Measurements from ENCODE around the gene GLS2.
"Not testable (repeated sequence)": the region's sequence is repeated elsewhere in the genome, so short reads cannot be mapped to it uniquely, and the experiment has no call there.

Gene GLS2

GRCh38 chr12:56488041-56488955 lies at the start of gene GLS2:
Gene GLS2 (minus strand): TSS chr12:56488161. CDS start chr12:56488118, 43 bp downstream.
- FAIRE-seq (no peak), DNase-seq (ENCODE audit: insufficient read length, low spot score) (no peak)
- TF ChIP-seq POLR2A (IDR thresholded peaks at IDR 0.05; ENCODE audit: low read depth, low read length), result no peak

GRCh38 chr12:56537546-56537945 lies 49.6 kb upstream of the GLS2 start:
- no peak for TF ChIP-seq POLR2A (IDR thresholded peaks at IDR 0.05; ENCODE audit: low read depth, low read length)
- no peak for DNase-seq (ENCODE audit: insufficient read length, low spot score)
- peak; percentile 41 for FAIRE-seq

DNA sequence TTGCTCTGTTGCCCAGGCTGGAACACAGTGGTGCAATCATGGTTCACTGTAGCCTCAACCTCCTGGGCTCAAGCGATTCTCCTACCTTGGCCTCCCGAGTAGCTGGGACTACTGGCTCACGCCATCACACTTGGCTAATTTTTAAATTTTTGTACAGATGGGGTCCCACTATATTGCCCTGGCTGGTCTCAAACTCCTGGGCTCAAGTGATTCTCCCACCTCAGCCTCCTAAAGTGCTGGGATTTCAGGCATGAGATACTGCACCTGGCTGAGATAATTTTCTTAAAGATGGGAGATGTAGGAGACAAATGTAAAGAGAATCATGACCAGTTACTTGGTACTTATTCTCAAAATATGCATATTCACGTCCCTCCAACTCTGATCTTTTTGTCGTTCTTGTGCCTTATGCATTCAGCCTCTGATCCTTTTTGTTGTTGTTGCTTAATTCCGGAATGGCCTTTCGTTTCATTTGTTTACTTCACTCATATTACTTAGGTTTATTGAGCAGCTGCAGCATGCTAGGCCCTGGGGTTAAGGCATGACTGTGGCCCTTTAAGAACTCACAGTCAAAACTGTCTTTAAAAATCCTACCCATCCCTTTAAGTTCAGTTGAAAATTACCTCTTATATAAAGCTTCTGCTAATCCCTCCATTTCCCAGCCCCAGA lies 42.6 kb upstream of the GLS2 start:
- no peak for TF ChIP-seq POLR2A (IDR thresholded peaks at IDR 0.05; ENCODE audit: low read depth, low read length)
- FAIRE-seq (no peak), DNase-seq (ENCODE audit: insufficient read length, low spot score) (no peak)

DNA sequence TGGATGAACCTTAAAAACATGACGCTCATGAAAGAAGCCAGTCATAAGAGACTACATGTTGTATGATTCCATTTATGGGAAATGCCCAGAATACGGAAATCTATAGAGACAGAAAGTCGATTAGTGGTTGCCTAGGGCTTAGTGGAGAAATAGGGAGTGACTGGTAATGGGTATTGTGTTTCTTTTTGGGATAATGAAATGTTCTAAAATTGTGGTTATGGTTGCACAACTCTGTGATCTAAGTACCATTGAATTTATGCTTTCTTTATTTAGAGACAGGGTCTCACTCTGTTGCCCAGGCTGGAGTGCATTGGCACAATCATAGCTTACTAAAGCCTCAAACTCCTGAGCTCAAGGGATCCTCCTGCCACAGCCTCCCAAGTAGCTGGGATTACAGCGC lies 41.7 kb upstream of the GLS2 start:
- DNase-seq (ENCODE audit: insufficient read length, low spot score), result no peak
- no peak for FAIRE-seq
- TF ChIP-seq POLR2A (IDR thresholded peaks at IDR 0.05; ENCODE audit: low read depth, low read length), result no peak

- TF ChIP-seq POLR2A (IDR thresholded peaks at IDR 0.05; ENCODE audit: low read depth, low read length), result no peak
- FAIRE-seq (no peak), DNase-seq (ENCODE audit: insufficient read length, low spot score) (no peak)
Observed at GRCh38 chr12:56528846-56529245, 40.9 kb upstream of the GLS2 start.

GRCh38 chr12:56522411-56523193 lies 34.6 kb upstream of the GLS2 start:
- FAIRE-seq (peak; percentile 60), DNase-seq (ENCODE audit: insufficient read length, low spot score) (no peak)
- no peak for TF ChIP-seq POLR2A (IDR thresholded peaks at IDR 0.05; ENCODE audit: low read depth, low read length)

DNA sequence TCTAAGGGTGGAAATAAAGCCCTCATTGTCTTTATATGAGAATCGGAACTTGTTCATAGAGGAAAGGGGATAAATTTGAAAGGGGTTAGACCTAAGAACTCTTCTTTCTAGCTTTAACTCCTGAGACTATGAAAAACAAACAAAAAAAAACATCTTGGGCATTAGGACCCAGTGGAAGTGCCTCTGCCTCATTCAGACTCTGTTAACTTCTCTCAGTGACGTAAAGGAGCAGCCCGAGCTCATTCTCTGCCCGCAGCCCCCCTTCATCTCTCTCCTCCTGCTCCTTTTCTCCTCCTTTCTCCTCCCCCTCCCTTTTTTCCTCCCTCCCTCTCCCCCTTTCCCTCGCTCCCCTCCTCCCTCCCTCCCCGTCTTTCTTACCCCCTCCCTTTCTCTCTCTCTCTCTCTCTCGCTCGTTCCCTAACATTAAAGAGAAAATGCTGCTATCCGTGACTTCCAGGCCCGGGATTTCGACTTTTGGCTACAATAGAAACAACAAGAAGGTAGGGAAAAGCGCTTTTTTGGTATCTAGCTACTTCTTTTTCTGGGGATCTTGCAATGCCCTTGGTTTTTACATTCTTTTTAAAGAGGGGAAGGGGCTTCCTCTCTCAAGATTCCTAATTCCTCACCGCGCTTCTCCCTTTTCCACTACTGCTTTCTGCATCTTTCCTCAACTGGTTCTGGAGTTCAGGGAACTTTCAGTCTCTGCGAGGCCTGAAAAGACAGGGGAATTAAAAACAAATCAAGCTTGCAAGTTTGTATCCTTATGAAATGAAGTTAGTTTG lies 33.8 kb upstream of the GLS2 start, which contains the start of gene RBMS2:
RBMS2 (plus strand) TSS at position 231 of the 782 bp plus-strand sequence; CDS start at position 435, 204 bp downstream.
- TF ChIP-seq POLR2A (IDR thresholded peaks at IDR 0.05; ENCODE audit: low read depth, low read length), result no peak
- FAIRE-seq (peak; percentile 97), DNase-seq (ENCODE audit: insufficient read length, low spot score) (peak; percentile 50)

- no peak for DNase-seq (ENCODE audit: insufficient read length, low spot score)
- no peak for TF ChIP-seq POLR2A (IDR thresholded peaks at IDR 0.05; ENCODE audit: low read depth, low read length)
- FAIRE-seq, result no peak
Observed at GRCh38 chr12:56521209-56521589, 33.2 kb upstream of the GLS2 start.

DNA sequence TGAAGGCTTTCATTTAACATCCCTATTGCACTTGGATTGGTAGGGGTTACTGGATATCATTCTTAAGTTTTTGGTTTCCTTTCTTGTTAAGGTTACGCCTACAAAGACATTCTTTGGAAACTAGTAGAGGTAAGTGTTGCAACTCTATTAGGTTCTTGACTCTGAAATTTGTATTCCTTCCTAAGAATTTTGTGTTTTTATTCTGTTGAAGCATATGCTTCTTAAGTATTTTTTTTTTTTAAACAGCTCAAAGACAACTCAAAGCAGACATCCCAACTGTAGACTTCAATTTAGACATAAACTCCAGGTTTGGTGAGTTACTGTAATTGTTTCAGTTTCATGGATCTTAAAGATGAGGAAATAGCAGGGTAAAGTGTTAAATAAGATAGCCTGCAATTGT lies 32.5 kb upstream of the GLS2 start:
- DNase-seq (ENCODE audit: insufficient read length, low spot score) (no peak), FAIRE-seq (no peak)
- no peak for TF ChIP-seq POLR2A (IDR thresholded peaks at IDR 0.05; ENCODE audit: low read depth, low read length)

GRCh38 chr12:56520048-56520447 lies 32.1 kb upstream of the GLS2 start:
- FAIRE-seq (no peak), DNase-seq (ENCODE audit: insufficient read length, low spot score) (no peak)
- no peak for TF ChIP-seq POLR2A (IDR thresholded peaks at IDR 0.05; ENCODE audit: low read depth, low read length)

GRCh38 chr12:56518570-56518969 lies 30.6 kb upstream of the GLS2 start:
- TF ChIP-seq POLR2A (IDR thresholded peaks at IDR 0.05; ENCODE audit: low read depth, low read length), result no peak
- DNase-seq (ENCODE audit: insufficient read length, low spot score), result no peak
- FAIRE-seq, result no peak

GRCh38 chr12:56517854-56518253 lies 29.9 kb upstream of the GLS2 start:
- TF ChIP-seq POLR2A (IDR thresholded peaks at IDR 0.05; ENCODE audit: low read depth, low read length), result no peak
- FAIRE-seq, result no peak
- no peak for DNase-seq (ENCODE audit: insufficient read length, low spot score)

DNA sequence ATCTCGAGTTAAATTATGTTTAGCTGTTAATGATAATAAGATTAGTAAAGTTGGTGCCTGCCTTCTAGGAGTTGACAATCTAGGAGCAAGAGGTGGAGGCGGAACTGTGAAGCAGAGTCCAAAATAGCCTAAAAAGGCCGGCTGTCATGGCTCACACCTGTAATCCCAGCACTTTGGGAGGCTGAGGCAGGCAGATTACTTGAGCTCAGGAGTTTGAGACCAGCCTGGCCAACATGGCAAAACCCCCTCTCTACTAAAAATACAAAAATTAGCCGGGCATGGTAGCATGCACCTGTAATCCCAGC lies 26.0 kb upstream of the GLS2 start:
- not testable (repeated sequence) for DNase-seq (ENCODE audit: insufficient read length, low spot score); FAIRE-seq
